ENCODE measurements around the gene KLRF2.
"Not testable (repeated sequence)": the region's sequence is repeated elsewhere in the genome, so short reads cannot be mapped to it uniquely, and the experiment has no call there.

Gene KLRF2

GRCh38 chr12:9881246-9881645 is at the start of gene KLRF2:
Gene KLRF2 (plus strand): TSS chr12:9881489. CDS start chr12:9881596, 107 bp downstream.
- no peak for DNase-seq

- no peak for DNase-seq
Measured at GRCh38 chr12:9831720-9832119, 49.6 kb upstream of the KLRF2 start.

- DNase-seq = no peak
Measured at GRCh38 chr12:9843407-9843806, 37.9 kb upstream of the KLRF2 start.

GRCh38 chr12:9848899-9849298 is 32.4 kb upstream of the KLRF2 start:
- no peak for DNase-seq

GRCh38 chr12:9851050-9851449 is 30.2 kb upstream of the KLRF2 start:
- no peak for DNase-seq

- DNase-seq = no peak
Measured at GRCh38 chr12:9851927-9852326, 29.4 kb upstream of the KLRF2 start.

GRCh38 chr12:9856151-9856550 is 25.1 kb upstream of the KLRF2 start:
- DNase-seq = no peak

- DNase-seq = no peak
Measured at GRCh38 chr12:9856894-9857293, 24.4 kb upstream of the KLRF2 start.

- no peak for DNase-seq
Measured at GRCh38 chr12:9858135-9858534, 23.2 kb upstream of the KLRF2 start.

GRCh38 chr12:9864913-9865675 is 16.2 kb upstream of the KLRF2 start:
- DNase-seq = no peak

GRCh38 chr12:9866860-9867269 is 14.4 kb upstream of the KLRF2 start:
- DNase-seq = no peak

- no peak for DNase-seq
Measured at GRCh38 chr12:9867531-9867930, 13.8 kb upstream of the KLRF2 start.

GRCh38 chr12:9868311-9868801 is 12.9 kb upstream of the KLRF2 start:
- no peak for DNase-seq

GRCh38 chr12:9868951-9869306 is 12.4 kb upstream of the KLRF2 start:
- no peak for DNase-seq

GRCh38 chr12:9869307-9870161 is 11.8 kb upstream of the KLRF2 start, which contains the start of gene CLEC2B:
Gene CLEC2B (minus strand): TSS chr12:9869354.
- DNase-seq = no peak

- no peak for DNase-seq
Measured at GRCh38 chr12:9870286-9870866, 10.9 kb upstream of the KLRF2 start.

- DNase-seq = no peak
Measured at GRCh38 chr12:9872162-9872561, 9.1 kb upstream of the KLRF2 start.

GRCh38 chr12:9872742-9873141 is 8.5 kb upstream of the KLRF2 start:
- no peak for DNase-seq

- DNase-seq = not testable (repeated sequence)
Measured at GRCh38 chr12:9876120-9876519, 5.2 kb upstream of the KLRF2 start.

- DNase-seq = no peak
Measured at GRCh38 chr12:9880532-9881078, 684 bp upstream of the KLRF2 start.

- no peak for DNase-seq
Measured at GRCh38 chr12:9881988-9882387, 699 bp downstream of the KLRF2 start.

- no peak for DNase-seq
Measured at GRCh38 chr12:9883175-9883574, 1.9 kb downstream of the KLRF2 start.

GRCh38 chr12:9888665-9889273 is 7.5 kb downstream of the KLRF2 start:
- DNase-seq = no peak

Data from right hindlimb (tissue), 1 donor.